ENCODE measurements around the gene SLC44A4. TPM values are rescaled to one million over a fixed set of nuclear protein-coding genes. Genes with fewer than 3 reads are reported as not detected.

The SLC44A4 gene
- total RNA-seq, 2 experiments from 2014 or later: 0.20 TPM; not detected in 1

DNA sequence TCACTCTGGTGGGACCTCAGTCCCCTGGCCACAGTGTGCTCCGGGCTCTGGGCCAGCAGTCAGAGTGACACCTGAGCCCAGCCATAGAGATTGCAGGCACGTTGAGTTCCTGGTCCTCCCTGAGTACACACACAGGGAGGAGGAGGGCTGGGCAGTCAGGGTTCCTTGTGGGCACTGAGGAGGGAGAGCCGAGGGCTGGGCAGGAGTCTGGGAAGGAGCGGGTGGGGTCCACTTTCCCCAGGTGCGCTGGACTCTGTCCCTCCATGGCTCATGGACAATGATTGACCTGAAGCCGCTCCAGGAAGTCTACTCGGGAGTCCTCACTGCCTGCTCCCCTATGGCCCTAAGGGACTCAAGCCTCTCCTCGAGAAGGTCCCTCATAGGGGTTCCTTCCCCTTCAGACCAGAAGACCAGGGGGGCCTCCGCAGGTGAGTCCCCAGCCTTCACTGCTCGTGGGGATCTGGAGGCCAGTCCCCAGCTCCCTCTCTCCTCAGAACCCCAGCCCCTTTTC, 1.1 kb downstream of the SLC44A4 start:
- CTCF ChIA-PET: no interaction called here
- POLR2A ChIA-PET: no interaction called here

GRCh38 chr6:31877125-31877650, 1.6 kb downstream of the SLC44A4 start:
- H3K9me3 Mint-ChIP-seq: no peaks in the 10 kb centered on the region
- H3K4me1 Mint-ChIP-seq (ENCODE audit: low read depth): no peaks in the 10 kb centered on the region
- DNase-seq (no peak), ATAC-seq (ENCODE audit: poor library complexity) (no peak)
- H3K36me3 ChIP-seq (ENCODE audit: insufficient read depth, low read length): peaks cover 22% of the 10 kb centered on the region
- ChIA-PET CTCF (no interaction called here), POLR2A (no interaction called here)
- no peaks in the 10 kb centered on the region for H3K27me3 ChIP-seq (ENCODE audit: control insufficient read depth in 1 of 2, insufficient read depth in 2 of 2, low read length in 2 of 2)
- H3K27ac ChIP-seq (ENCODE audit: low read depth in 1 of 2, low read length in 2 of 2): no peak overlapping the region
- H3K9me3 ChIP-seq (ENCODE audit: control insufficient read depth in 1 of 2, insufficient read depth in 1 of 2, low read length in 2 of 2): no peaks in the 10 kb centered on the region
- no peak for TF ChIP-seq CTCF (IDR thresholded peaks at IDR 0.05)
- H3K27me3 Mint-ChIP-seq: no peaks in the 10 kb centered on the region
- H3K36me3 Mint-ChIP-seq (ENCODE audit: low read depth): peaks cover 23% of the 10 kb centered on the region
- no peak overlapping the region for H3K27ac Mint-ChIP-seq
- intact Hi-C loops (cut with DNase I, micrococcal nuclease): no loop called here
- H3K4me3 Mint-ChIP-seq: no peak overlapping the region
- H3K4me3 ChIP-seq (ENCODE audit: low read length): no peak overlapping the region
- no peaks in the 10 kb centered on the region for H3K4me1 ChIP-seq (ENCODE audit: insufficient read depth, low read length)

More for the DNA sequence above, 1.1 kb downstream of the SLC44A4 start:
- Mint-ChIP-seq H3K27ac (no peak overlapping the region), H3K4me1 (ENCODE audit: low read depth) (no peaks in the 10 kb centered on the region), H3K36me3 (ENCODE audit: low read depth) (peaks cover 28% of the 10 kb centered on the region), H3K4me3 (no peak overlapping the region), H3K27me3 (no peaks in the 10 kb centered on the region), H3K9me3 (no peaks in the 10 kb centered on the region)
- H3K27me3 ChIP-seq (ENCODE audit: control insufficient read depth in 1 of 2, insufficient read depth in 2 of 2, low read length in 2 of 2): no peaks in the 10 kb centered on the region
- no peak overlapping the region for H3K27ac ChIP-seq (ENCODE audit: low read depth in 1 of 2, low read length in 2 of 2)
- peaks cover 26% of the 10 kb centered on the region for H3K36me3 ChIP-seq (ENCODE audit: insufficient read depth, low read length)
- ATAC-seq (ENCODE audit: poor library complexity): no peak
- no peak for DNase-seq
- H3K9me3 ChIP-seq (ENCODE audit: control insufficient read depth in 1 of 2, insufficient read depth in 1 of 2, low read length in 2 of 2): no peaks in the 10 kb centered on the region
- intact Hi-C loops (cut with DNase I, micrococcal nuclease): no loop called here
- TF ChIP-seq CTCF (IDR thresholded peaks at IDR 0.05): no peak
- no peak overlapping the region for H3K4me3 ChIP-seq (ENCODE audit: low read length)
- no peaks in the 10 kb centered on the region for H3K4me1 ChIP-seq (ENCODE audit: insufficient read depth, low read length)

- intact Hi-C loops (cut with DNase I, micrococcal nuclease): no loop called here
- no peak overlapping the region for H3K27ac ChIP-seq (ENCODE audit: low read depth in 1 of 2, low read length in 2 of 2)
- Mint-ChIP-seq H3K4me1 (ENCODE audit: low read depth) (no peaks in the 10 kb centered on the region), H3K27me3 (no peaks in the 10 kb centered on the region), H3K27ac (no peak overlapping the region), H3K36me3 (ENCODE audit: low read depth) (peaks cover 17% of the 10 kb centered on the region), H3K9me3 (no peaks in the 10 kb centered on the region), H3K4me3 (no peak overlapping the region)
- no peaks in the 10 kb centered on the region for H3K9me3 ChIP-seq (ENCODE audit: control insufficient read depth in 1 of 2, insufficient read depth in 1 of 2, low read length in 2 of 2)
- ATAC-seq (ENCODE audit: poor library complexity): no peak
- H3K4me1 ChIP-seq (ENCODE audit: insufficient read depth, low read length): peaks cover under 1% of the 10 kb centered on the region
- DNase-seq: no peak
- H3K27me3 ChIP-seq (ENCODE audit: control insufficient read depth in 1 of 2, insufficient read depth in 2 of 2, low read length in 2 of 2): no peaks in the 10 kb centered on the region
- ChIA-PET CTCF (no interaction called here), POLR2A (no interaction called here)
- no peak for TF ChIP-seq CTCF (IDR thresholded peaks at IDR 0.05)
- H3K36me3 ChIP-seq (ENCODE audit: insufficient read depth, low read length): peaks cover 19% of the 10 kb centered on the region
- H3K4me3 ChIP-seq (ENCODE audit: low read length): no peak overlapping the region
Observed at GRCh38 chr6:31876357-31876756, 2.4 kb downstream of the SLC44A4 start.
